ENCODE measurements around the gene NEMF. TPM values are rescaled to one million over a fixed set of nuclear protein-coding genes. Genes with fewer than 3 reads are reported as not detected.

The NEMF gene
- polyA plus RNA-seq, 1 donor from 2014 or later, result 91.0 TPM

DNA sequence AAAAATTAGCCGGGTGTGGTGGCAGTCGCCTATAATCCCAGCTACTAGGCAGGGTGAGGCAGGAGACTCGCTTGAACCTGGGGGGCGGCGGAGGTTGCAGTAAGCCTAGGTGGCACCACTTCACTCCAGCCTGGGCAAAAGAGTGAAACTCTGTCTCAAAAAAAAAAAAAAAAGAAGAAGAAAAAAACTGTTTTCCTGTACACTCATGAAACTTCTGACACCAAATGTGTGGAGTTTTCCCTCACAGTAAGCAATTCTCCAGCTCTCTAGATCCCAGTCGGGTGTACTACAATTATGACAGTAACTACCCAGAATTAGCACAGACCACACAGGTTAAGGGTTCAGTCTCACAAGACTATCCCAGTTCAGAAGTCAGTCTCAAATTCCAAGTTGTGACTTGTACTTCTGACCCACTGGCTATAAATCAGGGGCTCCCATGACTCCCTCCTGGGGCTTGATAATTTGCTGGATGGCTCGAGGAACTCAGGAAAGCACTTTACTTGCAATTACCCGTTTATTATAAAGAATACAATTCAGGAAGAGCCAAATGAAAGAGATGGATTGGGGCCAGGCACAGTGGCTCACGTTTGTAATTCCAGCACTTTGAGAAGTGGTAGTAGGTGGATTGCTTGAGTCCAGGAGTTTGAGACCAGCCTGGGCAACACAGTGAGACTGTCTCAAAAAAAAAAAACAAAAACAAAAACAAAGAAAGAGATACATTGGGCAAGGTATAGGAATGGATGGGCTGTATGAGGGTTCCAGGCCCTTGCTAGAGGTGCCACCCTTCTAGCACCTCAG, 27.9 kb upstream of the NEMF start:
- H3K9ac ChIP-seq (ENCODE audit: low read length), result no peak overlapping the region
- no peak overlapping the region for H2AFZ ChIP-seq (ENCODE audit: low read depth, low read length)
- H3F3A ChIP-seq (ENCODE audit: insufficient read depth, low read length, poor library complexity, severe bottlenecking), result no peaks in the 10 kb centered on the region
- no peaks in the 10 kb centered on the region for H3K27me3 ChIP-seq (ENCODE audit: insufficient read depth, low read depth, low read length)
- H3K36me3 ChIP-seq (ENCODE audit: insufficient read depth, low read length), result no peaks in the 10 kb centered on the region
- TF ChIP-seq RAD21 (conservative IDR thresholded peaks at IDR 0.05) (no peak), TAF1 (IDR thresholded peaks at IDR 0.05; ENCODE audit: low read depth) (no peak), MXI1 (conservative IDR thresholded peaks at IDR 0.05; ENCODE audit: poor library complexity, severe bottlenecking) (no peak), EP300 (conservative IDR thresholded peaks at IDR 0.05; ENCODE audit: poor library complexity, severe bottlenecking) (no peak)
- TF ChIP-seq, protein P1, sequence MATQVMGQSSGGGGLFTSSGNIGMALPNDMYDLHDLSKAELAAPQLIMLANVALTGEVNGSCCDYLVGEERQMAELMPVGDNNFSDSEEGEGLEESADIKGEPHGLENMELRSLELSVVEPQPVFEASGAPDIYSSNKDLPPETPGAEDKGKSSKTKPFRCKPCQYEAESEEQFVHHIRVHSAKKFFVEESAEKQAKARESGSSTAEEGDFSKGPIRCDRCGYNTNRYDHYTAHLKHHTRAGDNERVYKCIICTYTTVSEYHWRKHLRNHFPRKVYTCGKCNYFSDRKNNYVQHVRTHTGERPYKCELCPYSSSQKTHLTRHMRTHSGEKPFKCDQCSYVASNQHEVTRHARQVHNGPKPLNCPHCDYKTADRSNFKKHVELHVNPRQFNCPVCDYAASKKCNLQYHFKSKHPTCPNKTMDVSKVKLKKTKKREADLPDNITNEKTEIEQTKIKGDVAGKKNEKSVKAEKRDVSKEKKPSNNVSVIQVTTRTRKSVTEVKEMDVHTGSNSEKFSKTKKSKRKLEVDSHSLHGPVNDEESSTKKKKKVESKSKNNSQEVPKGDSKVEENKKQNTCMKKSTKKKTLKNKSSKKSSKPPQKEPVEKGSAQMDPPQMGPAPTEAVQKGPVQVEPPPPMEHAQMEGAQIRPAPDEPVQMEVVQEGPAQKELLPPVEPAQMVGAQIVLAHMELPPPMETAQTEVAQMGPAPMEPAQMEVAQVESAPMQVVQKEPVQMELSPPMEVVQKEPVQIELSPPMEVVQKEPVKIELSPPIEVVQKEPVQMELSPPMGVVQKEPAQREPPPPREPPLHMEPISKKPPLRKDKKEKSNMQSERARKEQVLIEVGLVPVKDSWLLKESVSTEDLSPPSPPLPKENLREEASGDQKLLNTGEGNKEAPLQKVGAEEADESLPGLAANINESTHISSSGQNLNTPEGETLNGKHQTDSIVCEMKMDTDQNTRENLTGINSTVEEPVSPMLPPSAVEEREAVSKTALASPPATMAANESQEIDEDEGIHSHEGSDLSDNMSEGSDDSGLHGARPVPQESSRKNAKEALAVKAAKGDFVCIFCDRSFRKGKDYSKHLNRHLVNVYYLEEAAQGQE (IDR thresholded peaks at IDR 0.05; ENCODE audit: borderline replicate concordance), result no peak
- H3K9me2 ChIP-seq (ENCODE audit: insufficient read depth, low read length), result no peaks in the 10 kb centered on the region
- H3K27ac ChIP-seq (ENCODE audit: low read length), result no peak overlapping the region
- H3K79me2 ChIP-seq (replicated peaks; ENCODE audit: insufficient read depth, low read length), result no peaks in the 10 kb centered on the region
- H3K9me3 ChIP-seq (ENCODE audit: low read length), result no peaks in the 10 kb centered on the region
- no peak overlapping the region for H3K4me3 ChIP-seq (ENCODE audit: low read length)
- H3K4me2 ChIP-seq (ENCODE audit: low read length), result no peak overlapping the region
- H4K20me1 ChIP-seq (ENCODE audit: insufficient read depth), result no peaks in the 10 kb centered on the region

- no peak overlapping the region for H2AFZ ChIP-seq (ENCODE audit: low read depth, low read length)
- H3K27me3 ChIP-seq (ENCODE audit: insufficient read depth, low read depth, low read length), result no peaks in the 10 kb centered on the region
- no peak for TF ChIP-seq TAF1 (IDR thresholded peaks at IDR 0.05; ENCODE audit: low read depth)
- TF ChIP-seq MXI1 (conservative IDR thresholded peaks at IDR 0.05; ENCODE audit: poor library complexity, severe bottlenecking), result no peak
- TF ChIP-seq, protein P2, sequence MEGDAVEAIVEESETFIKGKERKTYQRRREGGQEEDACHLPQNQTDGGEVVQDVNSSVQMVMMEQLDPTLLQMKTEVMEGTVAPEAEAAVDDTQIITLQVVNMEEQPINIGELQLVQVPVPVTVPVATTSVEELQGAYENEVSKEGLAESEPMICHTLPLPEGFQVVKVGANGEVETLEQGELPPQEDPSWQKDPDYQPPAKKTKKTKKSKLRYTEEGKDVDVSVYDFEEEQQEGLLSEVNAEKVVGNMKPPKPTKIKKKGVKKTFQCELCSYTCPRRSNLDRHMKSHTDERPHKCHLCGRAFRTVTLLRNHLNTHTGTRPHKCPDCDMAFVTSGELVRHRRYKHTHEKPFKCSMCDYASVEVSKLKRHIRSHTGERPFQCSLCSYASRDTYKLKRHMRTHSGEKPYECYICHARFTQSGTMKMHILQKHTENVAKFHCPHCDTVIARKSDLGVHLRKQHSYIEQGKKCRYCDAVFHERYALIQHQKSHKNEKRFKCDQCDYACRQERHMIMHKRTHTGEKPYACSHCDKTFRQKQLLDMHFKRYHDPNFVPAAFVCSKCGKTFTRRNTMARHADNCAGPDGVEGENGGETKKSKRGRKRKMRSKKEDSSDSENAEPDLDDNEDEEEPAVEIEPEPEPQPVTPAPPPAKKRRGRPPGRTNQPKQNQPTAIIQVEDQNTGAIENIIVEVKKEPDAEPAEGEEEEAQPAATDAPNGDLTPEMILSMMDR (IDR thresholded peaks at IDR 0.05; ENCODE audit: poor library complexity, severe bottlenecking), result peak; percentile 38
- TF ChIP-seq POLR2AphosphoS5 (IDR thresholded peaks at IDR 0.05), result no peak
- TF ChIP-seq EP300 (conservative IDR thresholded peaks at IDR 0.05; ENCODE audit: poor library complexity, severe bottlenecking), result no peak
- H3K4me3 ChIP-seq (ENCODE audit: low read length), result no peak overlapping the region
- H3F3A ChIP-seq (ENCODE audit: insufficient read depth, low read length, poor library complexity, severe bottlenecking), result no peaks in the 10 kb centered on the region
- H3K9me2 ChIP-seq (ENCODE audit: insufficient read depth, low read length), result no peaks in the 10 kb centered on the region
- no peak overlapping the region for H3K4me2 ChIP-seq (ENCODE audit: low read length)
- no peaks in the 10 kb centered on the region for H3K36me3 ChIP-seq (ENCODE audit: insufficient read depth, low read length)
- no peak overlapping the region for H3K9ac ChIP-seq (ENCODE audit: low read length)
- H3K79me2 ChIP-seq (replicated peaks; ENCODE audit: insufficient read depth, low read length), result no peaks in the 10 kb centered on the region
- H3K27ac ChIP-seq (ENCODE audit: low read length), result no peak overlapping the region
- H3K9me3 ChIP-seq (ENCODE audit: low read length), result no peaks in the 10 kb centered on the region
- H4K20me1 ChIP-seq (ENCODE audit: insufficient read depth), result no peaks in the 10 kb centered on the region
Observed at GRCh38 chr14:49879646-49880204, 27.1 kb upstream of the NEMF start.
